ENCODE data around the gene YTHDF1.
"Not testable (repeated sequence)": the region's sequence is repeated elsewhere in the genome, so short reads cannot be mapped to it uniquely, and the experiment has no call there.

Gene YTHDF1

DNA sequence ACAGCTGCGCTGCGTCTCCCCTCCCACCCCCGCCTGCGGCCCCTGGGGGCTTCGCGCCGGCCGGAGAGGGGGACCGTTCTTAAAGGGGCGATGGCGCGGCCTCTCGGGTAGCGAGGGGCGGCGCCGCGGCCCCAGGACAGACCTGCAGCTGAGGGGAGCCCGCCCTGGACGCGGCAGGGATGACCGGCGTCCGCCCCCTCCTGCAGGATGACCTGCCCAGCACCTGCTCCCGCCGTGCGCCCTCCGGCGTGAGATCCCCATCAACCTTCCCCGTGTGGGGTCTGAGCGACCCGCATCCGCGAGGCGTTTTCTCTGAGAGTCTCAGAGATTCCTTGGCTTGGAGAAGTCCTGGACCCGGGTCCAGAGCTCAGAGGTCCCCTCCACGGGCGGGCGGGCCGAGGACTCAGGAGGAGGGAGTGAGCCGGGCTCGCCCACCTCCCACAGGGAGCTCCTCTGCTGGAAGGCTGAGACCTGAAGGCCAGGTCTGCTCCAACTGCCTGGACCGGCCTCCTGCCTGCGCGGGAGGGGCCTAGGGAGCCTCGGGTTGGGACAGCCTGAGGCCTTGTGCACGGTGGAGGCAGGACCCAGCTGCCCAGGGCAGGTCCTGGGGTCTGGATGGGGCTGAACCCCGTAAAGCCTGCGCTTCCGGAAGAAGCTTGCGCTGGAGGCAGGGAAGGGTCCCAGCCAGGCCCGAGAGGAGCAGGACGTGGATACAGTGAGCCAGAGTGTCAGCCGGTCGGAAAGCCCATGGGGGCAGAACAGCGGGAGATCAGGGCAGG, 38.9 kb upstream of the YTHDF1 start:
- ATAC-seq (ENCODE audit: low read depth) (no peak), DNase-seq (ENCODE audit: low spot score in 2 of 2) (no peak)
- Mint-ChIP-seq H3K4me1 (peaks cover 8% of the 10 kb centered on the region), H3K27ac (no peak overlapping the region), H3K9me3 (no peaks in the 10 kb centered on the region), H3K36me3 (no peaks in the 10 kb centered on the region), H3K4me3 (peak overlapping the region; percentile 10), H3K27me3 (peaks cover 29% of the 10 kb centered on the region)

DNA sequence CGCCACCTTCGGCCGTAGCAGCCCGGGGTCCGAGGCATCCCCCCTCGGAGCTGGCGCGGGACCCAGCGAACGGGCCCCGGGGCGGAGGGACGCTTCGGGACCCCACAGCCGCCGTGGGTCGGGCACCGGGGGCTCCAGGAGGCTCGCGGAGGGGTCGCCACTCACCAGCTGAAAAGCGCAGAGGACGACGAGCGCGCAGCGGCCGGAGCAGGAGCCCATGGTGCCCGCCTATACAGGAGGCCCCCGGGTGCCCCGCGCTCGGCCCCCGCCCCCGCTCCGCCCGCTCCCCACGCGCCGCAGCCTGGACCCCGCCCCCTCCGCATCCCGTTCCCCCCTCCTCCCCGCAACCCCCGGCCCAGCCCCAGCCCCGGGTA, 38.3 kb upstream of the YTHDF1 start, which contains the start of gene NKAIN4:
Gene NKAIN4, minus strand, starts transcription at position 232 of the 374 bp plus-strand sequence. Its CDS starts 13 bp downstream, at position 219.
- Mint-ChIP-seq H3K27ac (no peak within 1 kb of the TSS), H3K9me3 (no peaks in the 10 kb centered on the region), H3K4me1 (peaks cover 8% of the 10 kb centered on the region), H3K36me3 (no peaks in the 10 kb centered on the region), H3K27me3 (peaks cover 27% of the 10 kb centered on the region), H3K4me3 (peak within 1 kb of the TSS; percentile 10)
- ATAC-seq (ENCODE audit: low read depth) = no peak
- DNase-seq (ENCODE audit: low spot score in 2 of 2) = no peak

DNA sequence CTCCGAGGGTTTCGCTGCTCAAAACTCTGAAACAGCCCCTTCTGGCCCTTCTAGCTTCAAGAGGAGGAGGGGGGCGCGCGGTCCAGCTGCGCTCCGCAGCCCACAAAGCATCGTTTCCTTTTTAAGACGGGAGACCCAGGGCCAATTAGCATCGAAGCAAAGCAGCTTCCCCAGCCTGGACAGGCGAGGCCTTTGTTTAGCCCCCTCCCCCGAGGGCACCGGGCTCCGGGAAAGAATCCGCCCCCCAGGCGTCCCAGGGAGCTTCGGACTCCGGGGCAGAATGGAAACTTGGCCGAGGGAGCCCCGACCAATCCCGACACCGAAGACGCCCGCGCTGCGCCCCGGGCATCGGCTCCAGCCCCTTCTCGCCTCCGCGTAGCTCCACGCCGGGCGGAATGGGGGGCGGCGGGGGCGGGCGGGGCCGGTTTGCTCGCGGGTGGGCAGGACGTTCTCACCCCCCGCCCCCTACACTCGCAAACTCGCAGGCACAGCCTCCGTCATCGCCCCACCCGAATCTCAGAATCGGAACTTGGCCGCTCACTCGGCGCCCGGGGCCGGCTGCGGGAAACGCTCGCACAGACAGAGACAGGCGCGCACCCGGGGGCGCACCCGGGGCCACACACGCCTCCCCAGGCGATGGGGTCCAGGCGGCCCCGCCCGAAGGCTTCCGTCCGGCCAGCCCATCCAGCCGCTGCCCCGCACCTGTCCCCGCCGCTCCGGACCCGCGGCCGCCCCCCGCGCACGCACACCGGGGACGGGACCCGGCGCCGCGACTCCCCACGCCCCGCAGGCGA, 37.7 kb upstream of the YTHDF1 start:
- peaks cover 29% of the 10 kb centered on the region for H3K27me3 Mint-ChIP-seq
- H3K4me3 Mint-ChIP-seq = no peak overlapping the region
- ATAC-seq (ENCODE audit: low read depth) (no peak), DNase-seq (ENCODE audit: low spot score in 2 of 2) (no peak)
- no peaks in the 10 kb centered on the region for H3K36me3 Mint-ChIP-seq
- peaks cover 8% of the 10 kb centered on the region for H3K4me1 Mint-ChIP-seq
- H3K9me3 Mint-ChIP-seq = no peaks in the 10 kb centered on the region
- H3K27ac Mint-ChIP-seq = no peak overlapping the region

DNA sequence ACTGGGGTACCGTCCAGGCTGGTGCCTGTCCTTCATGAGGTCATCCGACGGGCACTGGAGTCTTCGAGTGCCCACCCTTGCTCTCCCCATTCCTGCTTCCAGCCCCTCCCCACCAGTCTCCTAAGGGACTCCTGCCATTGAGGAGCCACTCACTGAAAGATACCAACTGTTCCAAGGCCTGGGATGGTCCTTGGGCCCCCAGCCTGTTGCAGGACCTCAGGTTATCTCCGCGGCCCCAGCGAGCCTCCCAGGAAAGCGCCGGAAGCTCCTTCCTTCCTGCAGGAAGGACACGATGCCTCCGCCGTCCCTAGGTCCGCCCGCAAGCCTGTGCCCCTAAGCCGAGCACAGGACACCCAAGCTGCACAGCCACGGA, 37.1 kb upstream of the YTHDF1 start:
- DNase-seq (ENCODE audit: low spot score in 2 of 2) (no peak), ATAC-seq (ENCODE audit: low read depth) (no peak)
- Mint-ChIP-seq H3K9me3 (no peaks in the 10 kb centered on the region), H3K27ac (no peak overlapping the region), H3K4me1 (peaks cover 8% of the 10 kb centered on the region), H3K36me3 (no peaks in the 10 kb centered on the region), H3K4me3 (no peak overlapping the region), H3K27me3 (peaks cover 32% of the 10 kb centered on the region)

DNA sequence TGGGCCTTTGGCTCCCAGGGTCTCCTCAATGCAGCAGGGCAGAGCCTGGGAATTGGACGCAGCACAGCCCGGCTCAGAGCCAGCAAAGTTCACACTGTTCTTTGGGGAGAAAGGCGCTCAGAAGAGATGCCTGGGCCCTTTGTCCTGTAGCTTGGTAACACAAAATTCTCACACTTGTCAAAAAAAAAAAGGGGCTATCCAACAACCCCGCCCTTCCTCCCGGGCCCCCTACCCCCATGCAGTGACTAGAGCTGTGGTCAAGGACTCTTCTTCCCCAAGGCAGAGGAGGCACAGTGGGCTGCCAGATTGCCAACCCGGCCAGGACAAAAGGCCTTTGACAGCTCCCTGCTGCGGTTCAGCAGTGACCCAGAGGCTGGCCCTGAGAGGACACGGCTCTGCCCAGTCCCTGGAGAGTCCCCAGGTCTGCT, 36.4 kb upstream of the YTHDF1 start:
- Mint-ChIP-seq H3K36me3 (no peaks in the 10 kb centered on the region), H3K9me3 (no peaks in the 10 kb centered on the region), H3K27me3 (peaks cover 27% of the 10 kb centered on the region), H3K4me3 (no peak overlapping the region), H3K27ac (no peak overlapping the region), H3K4me1 (peaks cover 8% of the 10 kb centered on the region)
- DNase-seq (ENCODE audit: low spot score in 2 of 2) = no peak
- no peak for ATAC-seq (ENCODE audit: low read depth)

DNA sequence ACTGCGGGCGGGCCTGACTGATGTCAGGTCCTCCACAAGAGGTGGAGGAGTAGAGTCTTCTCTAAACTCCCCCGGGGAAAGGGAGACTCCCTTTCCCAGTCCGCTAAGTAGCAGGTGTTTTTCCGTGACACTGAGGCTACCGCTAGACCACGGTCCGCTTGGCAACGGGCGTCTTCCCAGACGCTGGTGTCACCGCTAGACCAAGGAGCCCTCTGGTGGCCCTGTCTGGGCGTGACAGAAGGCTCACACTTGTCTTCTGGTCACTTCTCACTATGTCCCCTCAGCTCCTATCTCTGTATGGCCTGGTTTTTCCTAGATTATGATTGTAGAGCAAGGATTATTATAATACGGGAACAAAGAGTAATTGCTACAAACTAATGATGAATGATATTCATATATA, 35.4 kb upstream of the YTHDF1 start:
- not testable (repeated sequence) for DNase-seq (ENCODE audit: low spot score in 2 of 2); H3K27ac Mint-ChIP-seq; H3K4me3 Mint-ChIP-seq; H3K9me3 Mint-ChIP-seq; H3K4me1 Mint-ChIP-seq; H3K36me3 Mint-ChIP-seq; ATAC-seq (ENCODE audit: low read depth)
- H3K27me3 Mint-ChIP-seq = peaks cover 19% of the 10 kb centered on the region

DNA sequence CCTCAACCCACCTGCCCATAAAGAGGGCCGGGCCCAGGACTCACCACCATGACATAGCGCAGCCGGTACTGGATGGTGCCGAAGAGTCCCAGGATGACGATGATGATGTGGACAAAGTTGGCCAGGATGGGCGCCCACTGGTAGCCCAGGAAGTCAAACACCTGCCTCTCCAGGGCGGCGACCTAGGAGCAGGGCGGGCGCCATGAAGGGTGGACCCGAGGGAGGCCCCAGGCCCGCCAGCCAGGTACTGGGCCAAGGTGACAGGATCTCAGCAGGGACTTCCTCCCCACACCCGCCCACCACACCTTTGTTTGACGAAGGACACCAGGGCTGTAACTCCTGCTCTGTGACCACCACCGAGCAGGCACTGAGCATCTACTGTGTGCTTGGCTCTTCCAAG, 34.0 kb upstream of the YTHDF1 start:
- ATAC-seq (ENCODE audit: low read depth) = no peak
- H3K27ac Mint-ChIP-seq = no peak overlapping the region
- H3K36me3 Mint-ChIP-seq = no peaks in the 10 kb centered on the region
- H3K9me3 Mint-ChIP-seq = no peaks in the 10 kb centered on the region
- H3K4me3 Mint-ChIP-seq = no peak overlapping the region
- no peak for DNase-seq (ENCODE audit: low spot score in 2 of 2)
- peaks cover 5% of the 10 kb centered on the region for H3K4me1 Mint-ChIP-seq
- peaks cover 20% of the 10 kb centered on the region for H3K27me3 Mint-ChIP-seq

DNA sequence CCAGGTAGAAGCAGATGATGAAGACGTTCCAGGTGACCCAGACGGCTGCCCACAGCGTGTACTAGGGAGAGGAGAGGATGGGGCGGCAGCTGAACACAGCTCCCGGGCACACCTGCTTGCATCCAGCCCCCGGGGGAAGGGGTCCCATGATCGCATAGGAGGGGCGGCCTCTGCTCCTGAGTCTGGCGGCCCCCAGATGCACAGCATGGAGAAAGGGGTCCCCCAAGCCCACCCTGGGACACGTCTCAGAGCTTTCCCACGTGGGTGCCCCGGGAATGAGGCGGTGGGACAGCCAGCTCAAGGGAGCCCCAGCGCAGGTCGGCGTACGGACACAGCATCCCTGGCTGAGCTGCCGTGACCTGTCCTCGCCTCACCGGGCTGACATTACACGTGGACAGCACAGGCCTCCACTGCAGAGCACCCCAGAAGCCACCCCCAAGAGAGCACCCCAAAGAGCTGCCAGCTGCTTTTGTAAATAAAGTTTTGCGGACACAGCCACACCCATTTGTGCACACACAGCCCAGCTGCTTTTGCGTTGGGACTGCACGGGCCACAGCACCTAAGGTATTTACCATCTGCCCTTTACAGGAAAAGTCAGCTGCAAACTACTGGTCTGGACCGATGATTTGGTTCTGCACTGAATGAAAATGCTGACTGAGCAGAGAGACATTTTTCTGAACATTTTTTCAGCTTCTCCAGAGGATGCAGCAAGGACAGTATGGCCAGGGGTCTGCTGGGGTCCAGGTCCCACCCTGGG, 33.1 kb upstream of the YTHDF1 start:
- Mint-ChIP-seq H3K4me1 (peaks cover 5% of the 10 kb centered on the region), H3K27ac (no peak overlapping the region), H3K4me3 (no peak overlapping the region), H3K27me3 (peaks cover 23% of the 10 kb centered on the region), H3K36me3 (no peaks in the 10 kb centered on the region), H3K9me3 (no peaks in the 10 kb centered on the region)
- ATAC-seq (ENCODE audit: low read depth) = no peak
- DNase-seq (ENCODE audit: low spot score in 2 of 2) = no peak

DNA sequence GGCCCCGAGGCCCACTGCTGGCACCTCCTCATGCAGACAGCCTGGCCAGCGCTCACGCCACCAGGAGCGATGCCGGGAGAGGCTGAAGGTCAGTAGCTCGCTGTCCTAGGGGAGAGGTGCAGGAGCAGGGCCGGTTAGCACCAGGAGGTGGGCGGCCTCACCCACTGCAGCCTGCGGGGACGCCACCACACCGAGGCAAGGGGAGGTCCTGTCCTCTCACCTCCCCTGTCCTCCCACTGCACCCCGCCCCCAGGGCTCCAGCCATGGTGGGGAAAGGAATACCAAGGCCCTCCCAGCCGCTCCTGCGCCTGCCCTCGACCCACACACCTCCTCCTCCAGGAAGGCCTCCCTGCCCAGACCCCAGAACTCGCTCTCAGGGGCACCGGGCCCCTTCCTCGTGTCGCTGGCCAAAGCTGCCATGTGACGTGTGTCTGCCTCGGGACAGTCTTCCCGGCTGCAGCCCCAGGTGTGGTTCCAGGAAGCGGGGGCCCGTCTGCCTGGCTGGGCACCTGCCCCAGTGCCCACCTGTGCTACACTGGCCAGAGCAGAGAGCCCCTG, 31.8 kb upstream of the YTHDF1 start:
- Mint-ChIP-seq H3K4me1 (peaks cover 1% of the 10 kb centered on the region), H3K4me3 (no peak overlapping the region), H3K27ac (no peak overlapping the region), H3K36me3 (no peaks in the 10 kb centered on the region), H3K27me3 (peaks cover 22% of the 10 kb centered on the region), H3K9me3 (no peaks in the 10 kb centered on the region)
- DNase-seq (ENCODE audit: low spot score in 2 of 2) (no peak), ATAC-seq (ENCODE audit: low read depth) (no peak)

DNA sequence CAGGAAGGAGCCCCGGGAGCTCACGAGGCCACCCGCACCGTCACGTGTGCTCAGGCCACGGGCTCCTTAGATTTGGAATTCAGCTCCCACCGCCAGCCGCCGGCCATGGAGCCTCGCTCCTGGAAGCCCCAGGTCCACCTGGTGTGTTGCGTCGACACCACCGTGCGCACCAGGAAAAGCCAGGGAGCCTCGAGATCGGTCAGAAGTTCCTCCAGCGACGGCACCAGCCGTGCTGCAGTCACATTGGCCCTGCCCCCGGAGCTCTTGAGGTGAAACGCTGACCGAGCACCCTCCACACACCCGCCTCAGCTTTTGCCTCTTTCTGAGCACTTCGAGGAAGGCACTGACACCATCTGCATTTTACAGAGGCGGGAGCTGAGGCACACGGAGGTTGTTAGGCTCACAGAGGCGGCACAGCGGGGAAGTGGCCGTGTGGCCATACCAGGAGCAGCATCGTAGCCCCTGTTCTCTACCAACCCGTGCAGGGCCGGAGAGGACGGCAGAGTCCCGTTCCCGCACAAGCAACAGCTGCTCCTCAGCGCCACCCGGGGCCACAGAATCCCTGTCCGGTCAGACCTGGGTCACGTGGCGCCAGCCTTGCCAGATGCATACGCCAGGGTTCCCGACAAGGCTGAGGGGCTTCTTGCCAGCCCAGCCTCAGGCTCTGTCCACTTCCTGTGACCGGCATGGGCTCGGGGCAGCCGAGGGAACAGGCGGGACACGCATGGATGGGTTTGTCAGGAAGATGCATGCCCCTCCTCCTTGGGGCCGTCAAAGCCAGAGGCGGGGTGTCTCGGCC, 30.8 kb upstream of the YTHDF1 start:
- Mint-ChIP-seq H3K4me3 (no peak overlapping the region), H3K27ac (no peak overlapping the region)
- DNase-seq (ENCODE audit: low spot score in 2 of 2) = no peak

DNA sequence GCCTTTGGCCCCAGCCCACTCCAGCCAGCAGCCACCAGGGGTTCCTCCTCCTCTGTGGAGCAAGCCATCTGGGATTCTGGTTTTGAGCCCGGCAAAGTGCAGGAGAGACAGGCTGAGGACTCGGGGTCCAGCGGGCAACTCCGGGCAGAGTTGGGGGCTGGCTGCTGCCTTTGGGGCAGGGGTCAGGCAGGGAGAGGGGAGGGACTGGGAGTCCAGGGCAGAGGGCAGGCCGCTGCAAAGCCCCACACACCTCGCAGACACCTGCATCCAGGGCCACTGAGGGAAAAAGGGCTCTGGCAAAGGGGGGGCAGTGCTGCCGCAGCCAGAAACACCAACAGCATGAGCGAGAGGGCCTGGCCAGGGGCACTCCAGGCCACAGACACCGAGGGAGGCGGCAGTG, 28.5 kb upstream of the YTHDF1 start:
- Mint-ChIP-seq H3K27ac (no peak overlapping the region), H3K4me1 (no peaks in the 10 kb centered on the region), H3K9me3 (no peaks in the 10 kb centered on the region), H3K4me3 (no peak overlapping the region), H3K36me3 (no peaks in the 10 kb centered on the region), H3K27me3 (peaks cover 23% of the 10 kb centered on the region)
- ATAC-seq (ENCODE audit: low read depth) (no peak), DNase-seq (ENCODE audit: low spot score in 2 of 2) (no peak)

More for the DNA sequence above, 30.8 kb upstream of the YTHDF1 start:
- H3K27me3 Mint-ChIP-seq = peaks cover 24% of the 10 kb centered on the region
- H3K9me3 Mint-ChIP-seq = no peaks in the 10 kb centered on the region
- H3K36me3 Mint-ChIP-seq = no peaks in the 10 kb centered on the region
- H3K4me1 Mint-ChIP-seq = no peaks in the 10 kb centered on the region
- ATAC-seq (ENCODE audit: low read depth) = no peak

DNA sequence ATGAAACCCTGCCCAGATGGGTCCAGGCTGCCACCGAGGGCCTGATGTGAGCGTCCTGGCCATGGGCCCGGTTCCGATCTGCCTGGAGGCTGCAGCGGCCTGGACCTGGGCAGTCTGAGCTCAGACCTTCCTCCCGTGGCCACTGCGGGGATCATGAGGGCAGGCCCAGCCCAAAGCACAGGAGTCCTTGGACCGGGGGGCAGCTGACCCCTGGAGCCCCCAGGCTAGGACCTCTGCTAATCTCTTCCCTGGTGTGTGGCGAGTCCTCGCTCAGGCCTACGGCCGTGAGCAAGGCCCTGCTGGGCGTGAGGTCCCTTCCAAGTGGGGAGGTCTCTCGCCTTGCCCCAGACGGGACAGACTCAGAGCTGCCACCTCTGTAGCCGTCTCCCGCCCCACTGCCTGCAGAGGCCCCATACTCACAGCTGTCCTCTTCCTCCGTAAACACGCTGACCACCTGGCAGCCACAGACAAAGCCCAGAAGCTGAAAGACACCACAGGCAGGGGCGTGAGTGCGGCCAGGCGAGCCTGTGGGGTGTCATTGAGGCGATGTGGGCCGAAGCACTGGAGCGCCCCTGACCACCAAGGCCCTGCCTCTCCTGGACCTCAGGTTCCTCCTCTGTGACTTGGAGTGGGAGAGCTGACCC, 27.8 kb upstream of the YTHDF1 start:
- no peak for DNase-seq (ENCODE audit: low spot score in 2 of 2)
- Mint-ChIP-seq H3K36me3 (no peaks in the 10 kb centered on the region), H3K4me1 (no peaks in the 10 kb centered on the region), H3K27ac (no peak overlapping the region), H3K4me3 (no peak overlapping the region), H3K9me3 (no peaks in the 10 kb centered on the region), H3K27me3 (peaks cover 20% of the 10 kb centered on the region)
- no peak for ATAC-seq (ENCODE audit: low read depth)

DNA sequence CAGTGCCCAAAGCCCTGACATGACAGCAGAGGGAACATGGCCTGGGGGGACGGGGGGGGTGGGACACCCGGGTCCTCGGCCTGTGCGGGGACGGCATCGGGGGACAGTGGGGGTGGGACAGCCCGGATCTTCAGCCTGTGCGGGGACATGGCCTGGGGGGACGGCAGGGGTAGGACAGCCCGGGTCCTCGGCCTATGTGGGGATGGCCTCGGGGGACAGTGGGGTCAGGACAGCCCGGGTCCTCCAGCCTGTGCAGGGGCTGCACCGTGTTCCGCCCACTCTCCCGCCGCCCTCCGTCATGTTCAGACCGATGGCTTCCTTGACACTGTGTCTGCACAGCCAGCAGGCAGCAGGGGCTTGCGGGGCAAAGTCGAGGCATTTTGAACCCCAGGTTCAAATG, 26.8 kb upstream of the YTHDF1 start:
- H3K27ac Mint-ChIP-seq = no peak overlapping the region
- H3K27me3 Mint-ChIP-seq = peaks cover 17% of the 10 kb centered on the region
- H3K9me3 Mint-ChIP-seq = no peaks in the 10 kb centered on the region
- H3K4me1 Mint-ChIP-seq = no peaks in the 10 kb centered on the region
- no peak overlapping the region for H3K4me3 Mint-ChIP-seq
- ATAC-seq (ENCODE audit: low read depth) (no peak), DNase-seq (ENCODE audit: low spot score in 2 of 2) (no peak)
- no peaks in the 10 kb centered on the region for H3K36me3 Mint-ChIP-seq
